Superior temporal gyrus (tissue), 1 donor: ENCODE results near the gene ARHGAP21.
"Not testable (repeated sequence)": the region's sequence is repeated elsewhere in the genome, so short reads cannot be mapped to it uniquely, and the experiment has no call there.

ENCODE experiments used
- DNase-seq: peaks from one replicate; pipeline ENCODE4 v3.0.0-alpha.2; 2016; ENCODE audit errors: extremely low spot score

Gene ARHGAP21

DNA sequence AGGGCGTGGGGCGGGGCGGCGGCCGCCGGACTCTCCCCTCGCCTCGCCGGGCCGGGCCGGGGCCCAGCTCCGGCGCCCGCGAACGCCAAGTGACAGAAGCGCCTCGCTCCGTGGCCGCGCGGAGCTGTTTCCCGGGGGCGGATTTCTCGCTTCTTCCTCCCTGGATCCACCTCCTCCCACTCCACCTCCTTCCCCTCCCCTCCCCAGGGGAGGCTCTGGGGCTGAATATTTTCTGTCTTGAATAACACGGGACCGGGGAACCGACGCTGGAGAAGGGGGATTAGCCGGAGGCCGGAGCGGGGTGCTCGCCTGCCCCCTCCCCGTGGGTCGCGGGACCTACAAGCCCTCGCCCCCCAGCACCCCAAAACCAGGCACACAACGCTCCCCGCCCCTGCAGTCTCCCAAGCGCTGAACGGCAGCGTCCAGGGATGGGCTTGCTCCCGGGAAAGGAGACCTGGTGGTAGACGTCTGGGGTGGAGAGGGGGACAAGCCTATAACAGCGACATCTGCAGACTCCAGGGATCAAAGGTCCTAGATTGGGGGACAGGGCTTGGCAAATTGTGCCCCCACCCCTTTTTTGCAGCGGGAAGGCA lies at the start of gene ARHGAP21:
Gene ARHGAP21, minus strand, starts transcription at position 100 of the 593 bp plus-strand sequence. CDS start 1,988 bp downstream, outside the sequence.
- DNase-seq, result peak; percentile 80

DNA sequence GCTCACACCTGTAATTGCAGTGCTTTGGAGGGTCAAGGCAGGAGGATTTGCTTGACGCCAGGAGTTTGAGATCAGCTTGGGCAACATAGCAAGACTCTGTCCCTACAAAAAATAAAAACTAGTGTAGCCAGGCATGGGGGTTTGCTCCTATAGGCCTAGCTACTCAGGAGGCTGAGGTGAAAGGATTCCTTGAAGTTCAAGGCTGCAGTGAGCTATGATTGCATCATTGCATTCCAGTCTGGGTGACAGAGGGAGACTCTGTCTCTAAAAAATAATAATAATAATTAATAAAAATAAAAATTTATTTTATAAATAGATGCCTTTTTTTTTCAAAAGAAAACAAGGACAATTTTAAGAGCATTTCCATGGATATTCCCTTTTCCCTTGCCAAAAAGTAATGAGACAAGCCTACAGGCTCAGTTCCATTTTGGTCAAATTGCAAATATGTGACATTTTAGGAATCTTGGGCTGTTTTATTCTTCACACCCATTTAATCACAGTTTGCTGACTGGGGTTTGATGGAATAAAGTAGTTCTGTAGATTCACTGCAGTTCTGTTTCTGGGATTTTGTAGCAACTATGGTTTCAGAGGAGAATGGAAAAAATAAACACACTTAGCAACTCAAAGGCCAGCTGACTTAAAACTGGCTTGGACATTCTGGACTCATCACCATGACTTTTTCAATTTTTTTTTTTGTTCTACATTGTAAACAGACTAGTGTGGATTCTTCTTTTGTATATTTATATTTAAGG lies 48.4 kb upstream of the ARHGAP21 start:
- DNase-seq, result no peak

DNA sequence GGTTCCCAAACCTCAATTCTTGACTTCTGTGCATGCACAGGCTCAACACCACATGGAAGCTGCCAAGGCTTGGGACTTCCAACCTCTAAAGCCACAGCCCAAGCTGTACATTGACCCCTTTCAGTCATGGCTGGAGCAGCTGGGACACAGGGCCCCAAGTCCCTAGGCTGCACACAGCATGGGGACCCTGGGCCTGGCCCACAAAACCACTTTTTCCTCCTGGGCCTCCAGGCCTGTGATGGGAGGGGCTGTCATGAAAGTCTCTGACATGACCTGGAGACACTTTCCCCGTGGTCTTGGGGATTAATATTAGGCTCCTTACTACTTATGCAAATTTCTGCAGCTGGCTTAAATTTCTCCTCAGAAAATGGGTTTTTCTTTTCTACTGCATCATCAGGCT lies 41.3 kb upstream of the ARHGAP21 start:
- not testable (repeated sequence) for DNase-seq

DNA sequence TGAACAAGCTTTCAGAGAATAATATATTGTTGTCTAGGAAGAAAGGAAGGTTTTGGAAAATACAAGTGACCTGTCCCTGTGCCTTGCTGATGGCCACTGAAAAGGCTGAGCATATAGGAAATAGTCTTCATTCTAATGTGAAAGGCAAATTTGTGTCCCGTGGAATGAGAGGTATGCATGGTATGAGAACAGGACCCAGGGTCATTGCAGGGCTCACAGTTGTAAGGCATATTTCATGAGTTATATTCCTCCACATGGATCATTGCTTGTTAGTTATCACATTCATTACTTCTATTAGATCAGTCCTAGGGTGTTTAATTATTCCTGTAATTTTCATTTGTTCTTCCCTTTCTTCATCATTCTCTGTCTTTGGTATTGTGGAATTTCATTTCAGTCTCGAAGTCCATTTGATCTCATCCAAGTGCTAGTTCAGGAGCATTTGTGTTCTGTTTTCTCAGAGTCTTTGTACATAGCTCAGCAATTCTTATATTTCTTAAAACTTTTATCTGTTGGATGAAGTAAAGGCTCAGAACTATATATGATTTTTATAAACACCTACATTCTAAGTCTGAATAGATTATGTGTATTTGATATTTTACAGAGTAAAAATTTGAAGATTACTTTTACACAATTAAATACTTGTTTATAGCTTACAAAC lies 39.4 kb upstream of the ARHGAP21 start:
- DNase-seq, result no peak

DNA sequence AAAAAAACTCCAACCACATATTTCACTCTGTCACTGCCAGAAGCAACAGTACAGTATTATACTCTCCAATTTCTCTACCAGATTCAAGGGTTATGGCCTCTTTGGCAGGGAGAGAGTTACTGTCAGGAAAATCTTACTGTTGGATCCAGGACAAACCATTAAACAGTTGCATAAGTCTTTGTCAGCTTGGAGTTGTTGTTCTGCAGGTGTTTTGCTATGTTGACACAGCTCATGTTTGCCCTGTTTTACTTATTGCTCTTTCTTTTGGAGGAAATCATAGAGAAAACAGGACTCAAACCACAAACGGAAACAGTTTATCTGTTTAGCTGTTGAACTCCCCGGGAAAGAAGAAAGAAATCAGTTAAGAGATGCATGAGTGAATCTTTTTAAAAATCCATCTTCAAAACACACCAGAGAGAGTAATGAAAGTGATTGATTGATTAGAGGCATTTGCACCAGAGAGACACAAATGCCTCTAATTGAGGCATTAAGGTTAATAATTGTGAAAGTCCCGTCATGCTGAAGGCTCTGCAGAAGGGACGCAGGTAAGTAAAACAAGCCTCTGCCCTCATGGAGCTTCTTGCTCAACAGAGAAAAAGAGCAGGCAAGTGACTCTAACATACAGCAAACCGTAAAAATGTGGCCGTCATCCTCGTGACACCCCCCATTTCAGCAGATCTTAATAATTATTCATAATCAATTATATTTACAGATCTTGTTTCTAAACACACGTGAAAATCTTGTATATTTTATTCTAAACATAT lies 38.7 kb upstream of the ARHGAP21 start:
- DNase-seq, result no peak

DNA sequence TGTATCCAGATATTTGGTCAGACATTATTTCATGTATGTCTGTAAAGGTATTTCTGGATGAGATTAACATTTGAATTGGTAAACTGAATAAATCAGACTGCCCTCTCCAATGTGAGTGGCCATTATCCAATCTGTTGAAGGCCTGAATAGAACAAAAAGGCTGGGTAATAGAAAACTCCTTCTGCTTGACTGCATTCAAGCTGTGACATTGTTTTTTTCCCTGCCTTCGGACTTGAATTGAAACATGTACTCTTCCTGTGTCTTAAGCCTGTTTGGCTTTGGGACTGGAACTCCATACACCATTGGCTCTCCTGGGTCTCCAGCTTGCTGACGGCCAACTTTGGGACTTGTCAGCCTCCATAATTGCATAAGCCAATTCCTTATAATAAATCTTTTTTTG lies 36.0 kb upstream of the ARHGAP21 start:
- DNase-seq, result no peak

DNA sequence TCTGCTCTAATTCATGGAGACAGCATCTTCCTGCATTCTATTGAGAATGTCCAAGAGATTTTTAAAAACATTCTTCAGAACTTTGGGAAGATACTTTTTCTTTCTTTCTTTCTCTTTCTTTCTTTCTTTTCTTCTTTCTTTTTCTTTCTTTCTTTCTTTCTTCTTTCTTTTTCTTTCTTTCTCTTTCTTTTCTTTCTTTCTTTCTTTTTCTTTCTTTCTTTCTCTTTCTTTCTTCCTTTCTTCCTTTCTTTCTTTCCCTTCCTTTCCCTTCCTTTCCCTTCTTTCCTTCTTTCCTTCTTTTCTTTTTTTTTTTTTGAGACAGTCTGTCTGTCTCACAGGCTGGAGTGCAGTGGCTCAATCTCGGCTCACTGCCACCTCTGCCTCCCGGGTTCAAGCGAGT lies 34.6 kb upstream of the ARHGAP21 start:
- DNase-seq, result not testable (repeated sequence)

DNA sequence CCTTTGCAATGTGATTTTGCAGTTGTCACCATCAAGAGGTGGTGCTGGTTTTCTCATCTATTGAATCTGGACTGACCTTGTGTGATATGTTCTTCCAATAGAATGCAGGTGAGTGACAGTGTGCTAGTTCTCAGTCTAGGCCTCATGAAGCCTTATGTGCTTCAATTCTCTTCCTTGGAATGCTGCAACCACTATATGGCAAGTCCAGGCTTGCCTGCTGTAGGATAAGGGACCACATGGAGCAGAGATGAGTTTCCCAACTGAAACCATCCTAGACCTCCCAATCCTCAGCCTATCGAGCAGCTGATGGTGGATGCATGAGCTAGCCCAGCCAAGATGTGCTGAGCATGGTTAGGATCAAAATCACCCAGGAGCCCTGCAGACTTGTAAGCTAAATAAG lies 32.6 kb upstream of the ARHGAP21 start:
- no peak for DNase-seq

DNA sequence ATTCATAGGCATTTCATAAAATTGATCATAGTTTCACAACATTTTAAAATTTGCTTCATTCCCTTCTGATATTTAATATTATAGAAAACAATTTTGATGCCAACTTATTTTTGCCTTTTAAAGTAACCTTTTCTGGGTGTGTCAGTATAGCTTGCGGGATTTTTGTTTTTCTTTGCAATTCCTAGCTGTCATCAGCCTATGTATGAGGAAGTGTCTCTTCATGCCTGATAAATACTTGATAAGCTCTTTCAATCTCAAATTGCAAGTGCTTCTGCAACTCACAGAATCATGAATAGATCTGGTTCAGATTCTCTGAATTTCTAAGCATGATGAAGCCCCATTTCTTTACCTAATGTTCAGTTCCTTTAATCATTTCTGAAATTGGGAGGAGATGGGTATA lies 28.0 kb upstream of the ARHGAP21 start:
- DNase-seq, result no peak

DNA sequence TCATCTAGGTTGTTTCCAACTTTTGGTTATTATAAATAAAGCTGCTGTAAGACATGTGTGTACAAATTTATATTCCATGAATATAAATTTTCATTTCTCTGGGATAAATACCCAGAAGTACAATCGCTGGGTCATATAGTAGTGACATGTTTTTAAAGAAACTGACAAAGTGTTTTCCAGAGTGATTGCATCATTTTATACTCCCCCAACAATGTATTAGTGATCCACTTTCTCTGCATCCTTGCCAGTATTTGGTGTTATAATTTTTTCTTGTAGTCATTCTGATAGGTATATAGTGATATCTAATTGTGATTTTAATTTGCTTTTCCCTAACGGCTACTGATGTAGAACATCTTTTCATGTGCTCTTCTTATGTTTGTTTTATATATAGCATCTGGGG lies 27.0 kb upstream of the ARHGAP21 start:
- DNase-seq, result no peak

DNA sequence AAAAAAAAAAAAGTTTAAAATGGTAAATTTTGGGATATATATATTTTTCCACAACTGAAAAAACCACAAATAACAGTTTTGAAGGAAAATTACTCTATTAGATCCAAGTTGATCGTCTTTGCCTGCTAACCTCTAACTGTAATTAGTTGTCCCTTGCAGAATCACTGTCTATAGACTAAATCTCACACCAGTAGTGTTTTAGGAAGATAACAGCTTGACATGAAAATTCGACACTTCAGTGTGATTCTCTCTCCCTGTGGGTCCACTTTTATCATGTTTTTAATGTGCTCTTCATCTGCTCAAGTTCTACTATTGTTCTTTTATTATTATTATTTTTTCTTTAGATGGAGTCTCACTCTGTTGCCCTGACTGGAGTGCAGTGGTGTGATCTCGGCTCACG lies 24.5 kb upstream of the ARHGAP21 start:
- DNase-seq, result no peak

DNA sequence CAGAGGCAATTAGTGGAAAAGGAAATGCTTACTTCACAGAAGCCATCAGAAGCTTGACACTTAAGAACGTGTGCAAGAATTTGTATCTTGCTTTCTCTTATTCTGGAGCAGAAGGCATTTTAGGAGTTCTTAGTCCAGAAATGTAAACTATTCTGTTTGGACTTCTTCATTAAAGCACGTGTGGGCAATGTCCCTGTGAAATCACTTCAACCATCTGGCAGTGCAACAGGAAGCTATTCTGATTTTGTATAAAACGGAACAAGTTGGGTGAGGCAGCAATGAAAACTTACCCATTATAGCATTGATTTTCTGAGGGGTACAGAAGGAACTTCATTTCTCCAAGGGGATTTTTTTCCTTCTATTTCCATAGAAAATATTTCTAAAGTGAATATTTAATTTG lies 21.3 kb upstream of the ARHGAP21 start:
- peak; percentile 54 for DNase-seq

DNA sequence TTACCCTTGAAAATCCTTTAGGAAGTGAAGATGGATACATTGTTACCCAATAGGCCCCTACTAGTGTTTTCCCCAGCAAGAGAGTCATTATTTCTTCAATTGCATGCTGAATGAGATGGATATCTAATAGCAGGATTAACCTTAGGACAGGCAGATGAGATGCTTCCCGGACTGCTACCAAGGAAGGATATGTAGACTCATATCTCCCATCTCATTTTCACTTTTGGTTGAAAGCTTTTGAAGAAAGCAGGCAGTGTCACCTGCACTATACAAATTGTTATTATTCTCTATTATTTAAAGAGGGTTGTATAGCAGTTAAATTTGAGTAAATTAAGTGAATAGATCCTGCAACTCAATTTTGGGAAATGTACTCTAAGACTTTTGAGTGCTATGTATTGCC lies 17.0 kb upstream of the ARHGAP21 start:
- no peak for DNase-seq

DNA sequence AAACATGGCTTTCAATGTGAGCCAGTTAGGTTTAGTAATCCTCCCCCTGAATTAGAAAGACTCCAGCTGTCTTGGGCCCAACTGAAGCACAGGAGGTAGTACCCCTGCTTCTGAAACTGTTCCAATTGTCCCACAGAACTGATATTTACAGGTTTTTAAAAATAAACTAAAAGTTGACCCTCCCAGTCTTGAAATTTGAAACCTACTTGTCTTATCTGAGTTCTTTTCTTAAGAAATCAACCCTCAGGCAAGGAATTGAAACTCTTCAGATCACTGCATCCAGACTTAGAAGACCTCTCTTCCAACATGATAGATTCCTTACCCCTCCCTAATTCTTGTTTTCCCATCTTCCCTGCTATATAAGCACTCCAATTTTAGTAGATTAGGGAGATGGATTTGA lies 13.3 kb upstream of the ARHGAP21 start:
- no peak for DNase-seq

DNA sequence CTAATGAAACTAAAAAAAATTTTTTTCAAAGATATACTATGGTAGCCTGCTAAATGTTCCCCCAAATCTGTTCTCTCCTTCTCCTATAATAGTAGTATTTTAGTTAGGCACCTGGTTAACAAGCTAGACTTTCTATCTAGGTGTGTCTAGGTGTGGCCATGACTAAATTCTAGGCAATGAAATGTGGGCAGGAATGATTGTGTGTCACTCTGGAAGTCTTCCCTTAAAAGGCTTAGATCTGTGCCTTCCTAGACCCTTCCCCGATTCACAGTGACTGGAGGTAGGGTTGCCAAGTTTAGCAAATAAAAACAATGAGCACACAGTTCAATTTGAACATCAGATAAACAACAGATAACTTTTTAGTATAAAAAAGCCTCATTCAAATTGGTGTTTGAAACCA lies 8.3 kb upstream of the ARHGAP21 start:
- no peak for DNase-seq

DNA sequence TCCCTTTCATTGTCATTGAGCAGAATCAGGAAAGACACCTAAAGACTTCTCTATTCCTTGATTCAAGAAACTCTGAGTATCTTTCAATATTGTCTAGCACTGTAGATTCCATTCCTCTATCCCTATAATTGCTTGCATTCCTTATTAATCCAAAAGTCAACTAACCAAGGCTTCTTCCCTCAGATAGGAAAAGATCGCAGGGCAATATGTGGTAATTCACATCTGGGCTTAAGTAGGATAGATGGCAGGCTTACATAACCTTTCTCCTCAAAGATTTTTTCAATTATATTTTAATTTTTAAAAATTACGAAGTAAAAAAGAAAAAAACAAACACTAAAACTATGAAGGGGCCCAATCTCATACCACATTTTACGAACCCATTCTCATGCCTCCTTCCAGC lies 7.1 kb upstream of the ARHGAP21 start:
- DNase-seq, result no peak

DNA sequence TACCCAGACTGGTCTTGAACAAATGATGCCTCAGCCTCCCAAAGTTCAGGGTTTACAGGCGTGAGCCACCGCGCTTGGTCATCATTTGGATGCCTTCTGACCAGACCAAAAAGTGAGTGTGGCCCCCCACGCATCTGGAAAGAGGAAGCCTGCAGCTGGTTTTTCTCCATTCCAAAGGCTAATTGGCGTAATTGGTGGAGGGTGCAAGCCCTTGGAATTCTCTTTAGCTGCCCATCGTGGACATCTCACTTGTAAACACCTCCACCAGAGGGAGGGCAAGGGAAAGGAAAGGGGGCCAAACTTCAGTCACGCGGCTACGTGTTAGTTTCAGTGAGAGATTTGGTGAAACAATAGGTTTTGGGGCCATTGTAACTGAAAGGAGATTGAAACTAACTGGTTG lies 4.1 kb upstream of the ARHGAP21 start:
- DNase-seq, result no peak

DNA sequence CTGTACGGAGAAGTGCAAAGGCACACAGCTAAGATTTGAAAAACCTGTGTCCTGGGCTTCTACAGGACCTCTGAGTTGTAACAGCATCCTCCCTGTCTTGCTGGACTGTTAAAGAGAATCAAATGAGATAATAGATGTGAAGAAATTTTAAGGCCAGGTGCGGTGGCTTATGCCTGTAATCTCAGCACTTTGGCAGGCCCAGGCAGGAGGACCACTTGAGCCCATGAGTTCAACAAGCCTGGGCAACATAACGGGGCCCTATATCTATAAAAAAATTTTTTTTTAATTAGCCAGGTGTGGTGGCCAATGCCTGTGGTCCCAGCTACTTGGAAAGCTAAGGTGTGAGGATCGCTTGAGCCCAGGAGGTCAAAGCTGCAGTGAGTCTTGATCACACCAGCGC lies 2.9 kb upstream of the ARHGAP21 start:
- no peak for DNase-seq

DNA sequence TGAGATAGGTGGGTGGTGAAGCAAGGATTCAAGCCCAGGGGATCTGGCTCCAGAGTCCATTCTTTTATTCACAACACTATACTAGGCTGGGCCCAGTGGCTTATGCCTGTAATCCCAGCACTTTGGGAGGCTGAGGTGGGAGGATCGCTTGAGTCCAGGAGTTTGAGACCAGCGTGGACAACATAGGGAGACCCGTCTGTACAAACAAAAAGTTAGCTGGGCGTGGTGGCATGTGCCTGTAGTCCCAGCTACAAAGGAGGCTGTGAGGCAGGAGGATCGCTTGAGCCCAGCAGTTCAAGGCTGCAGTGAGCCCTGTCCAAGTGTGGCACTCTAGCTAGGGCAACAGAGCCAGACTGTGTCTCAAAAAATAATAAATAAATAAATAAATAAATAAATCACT lies 2.3 kb upstream of the ARHGAP21 start:
- not testable (repeated sequence) for DNase-seq

DNA sequence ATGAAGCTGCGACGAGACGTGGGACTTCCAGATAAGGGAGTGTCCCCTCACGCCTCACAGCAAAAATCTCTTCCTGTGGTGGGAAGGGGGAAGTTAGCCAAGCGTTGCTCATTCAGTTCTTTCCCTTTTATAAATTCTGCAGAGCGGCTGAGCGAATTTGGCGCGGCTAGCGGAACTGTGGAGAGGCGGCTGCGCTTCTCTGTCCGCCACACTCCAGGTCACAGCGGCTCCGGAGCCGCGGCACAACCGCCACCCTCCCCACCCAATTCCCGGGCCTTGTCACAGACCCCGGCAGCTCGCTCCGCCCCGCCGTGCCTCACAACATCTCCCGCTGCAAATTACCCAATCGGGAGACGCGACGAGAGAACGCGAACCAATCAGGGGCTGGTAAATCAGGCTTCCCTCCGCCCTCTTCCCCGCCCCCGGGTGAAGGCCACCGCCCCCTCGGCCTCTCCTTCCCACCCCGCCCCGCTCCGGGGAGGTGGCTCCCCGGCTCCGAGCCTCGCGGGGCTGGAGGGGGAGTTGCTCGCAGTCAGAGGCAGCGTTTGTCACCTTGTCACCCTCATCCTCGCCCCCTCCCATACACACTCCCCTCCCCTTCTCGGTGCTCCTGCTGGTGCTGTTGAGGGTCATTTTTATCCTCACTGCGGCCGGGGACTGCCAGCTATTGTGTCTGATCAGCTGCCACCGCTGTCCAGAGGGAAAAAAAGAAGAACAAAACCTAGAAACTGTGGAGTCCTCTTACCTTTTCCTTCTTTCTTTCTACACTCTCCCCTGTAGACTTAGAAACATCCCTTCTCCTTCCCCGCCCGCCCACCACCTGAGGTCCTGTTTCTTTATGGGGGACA lies 918 bp upstream of the ARHGAP21 start:
- peak; percentile 99 for DNase-seq

DNA sequence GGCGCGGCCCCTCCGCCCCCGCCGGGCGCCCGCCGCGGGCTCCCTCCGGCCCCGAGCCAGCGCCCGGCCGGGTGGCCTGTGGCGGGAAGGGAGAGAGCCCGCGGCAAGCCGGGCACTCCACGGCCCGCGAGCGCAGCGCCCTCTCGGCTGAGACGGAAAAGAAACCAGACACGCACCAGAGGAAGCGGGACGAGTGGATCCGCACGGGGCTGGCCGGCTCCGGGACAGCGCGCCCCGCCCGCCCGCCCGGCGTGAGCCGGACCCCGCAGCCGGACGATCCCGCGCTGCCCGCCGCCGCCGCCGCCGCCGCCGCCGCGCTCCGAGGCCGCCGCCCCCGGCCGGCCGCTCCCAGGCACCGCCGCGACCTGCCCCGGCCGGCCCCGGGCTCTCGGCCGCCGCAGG lies 300 bp downstream of the ARHGAP21 start:
- DNase-seq, result no peak
